Measurements from ENCODE around the gene PFN3. TPM values are rescaled to one million over a fixed set of nuclear protein-coding genes. Genes with fewer than 3 reads are reported as not detected.

PFN3 gene
- total and polyA plus RNA-seq, 2 of the 13 experiments (the other 11 are each of a cell fraction or from before 2014, with no cell fraction given), result not detected

DNA sequence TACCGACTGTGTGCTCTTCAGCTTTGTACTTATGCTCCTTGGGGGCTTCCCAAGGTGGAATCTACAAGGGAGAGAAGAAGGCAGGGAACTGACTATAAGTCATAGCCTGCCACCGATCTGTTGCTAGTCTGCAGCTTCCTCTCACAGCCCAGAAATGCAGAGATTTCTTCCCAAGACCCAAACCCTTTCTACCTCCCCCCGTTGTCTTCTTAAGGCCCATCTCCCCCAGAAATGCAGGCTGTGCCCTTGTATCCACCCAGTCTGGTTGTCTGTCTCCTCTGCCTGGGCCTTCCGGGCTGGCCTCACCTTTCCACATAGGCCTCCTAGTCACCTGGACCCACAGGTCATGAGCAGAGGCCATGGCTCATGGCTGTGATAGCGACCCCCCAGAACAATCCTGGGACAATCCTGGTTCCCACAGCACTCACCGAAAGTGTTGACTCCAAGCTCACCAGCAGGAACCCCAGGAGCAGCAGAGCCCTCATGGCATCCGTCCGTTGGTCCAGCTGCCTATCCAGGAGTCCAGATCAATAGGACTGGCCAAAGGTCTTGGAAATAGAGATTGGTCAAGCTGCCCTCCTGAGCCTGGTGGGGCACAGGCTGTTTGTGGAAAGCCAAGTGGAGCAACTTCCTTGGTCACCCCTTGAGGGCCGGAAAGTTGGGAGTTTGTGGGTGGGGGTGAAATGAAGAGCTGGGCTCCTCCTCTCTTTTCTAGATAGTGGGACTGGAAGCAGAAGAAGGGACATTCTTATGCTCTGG lies 8.8 kb upstream of the PFN3 start, which contains the start of gene F12 (continued):
- TF ChIP-seq, protein P1, sequence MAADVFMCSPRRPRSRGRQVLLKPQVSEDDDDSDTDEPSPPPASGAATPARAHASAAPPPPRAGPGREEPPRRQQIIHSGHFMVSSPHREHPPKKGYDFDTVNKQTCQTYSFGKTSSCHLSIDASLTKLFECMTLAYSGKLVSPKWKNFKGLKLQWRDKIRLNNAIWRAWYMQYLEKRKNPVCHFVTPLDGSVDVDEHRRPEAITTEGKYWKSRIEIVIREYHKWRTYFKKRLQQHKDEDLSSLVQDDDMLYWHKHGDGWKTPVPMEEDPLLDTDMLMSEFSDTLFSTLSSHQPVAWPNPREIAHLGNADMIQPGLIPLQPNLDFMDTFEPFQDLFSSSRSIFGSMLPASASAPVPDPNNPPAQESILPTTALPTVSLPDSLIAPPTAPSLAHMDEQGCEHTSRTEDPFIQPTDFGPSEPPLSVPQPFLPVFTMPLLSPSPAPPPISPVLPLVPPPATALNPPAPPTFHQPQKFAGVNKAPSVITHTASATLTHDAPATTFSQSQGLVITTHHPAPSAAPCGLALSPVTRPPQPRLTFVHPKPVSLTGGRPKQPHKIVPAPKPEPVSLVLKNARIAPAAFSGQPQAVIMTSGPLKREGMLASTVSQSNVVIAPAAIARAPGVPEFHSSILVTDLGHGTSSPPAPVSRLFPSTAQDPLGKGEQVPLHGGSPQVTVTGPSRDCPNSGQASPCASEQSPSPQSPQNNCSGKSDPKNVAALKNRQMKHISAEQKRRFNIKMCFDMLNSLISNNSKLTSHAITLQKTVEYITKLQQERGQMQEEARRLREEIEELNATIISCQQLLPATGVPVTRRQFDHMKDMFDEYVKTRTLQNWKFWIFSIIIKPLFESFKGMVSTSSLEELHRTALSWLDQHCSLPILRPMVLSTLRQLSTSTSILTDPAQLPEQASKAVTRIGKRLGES (CRISPR knock-in tag; IDR thresholded peaks at IDR 0.05; ENCODE audit: borderline replicate concordance), result no peak
- TF ChIP-seq, protein P2, sequence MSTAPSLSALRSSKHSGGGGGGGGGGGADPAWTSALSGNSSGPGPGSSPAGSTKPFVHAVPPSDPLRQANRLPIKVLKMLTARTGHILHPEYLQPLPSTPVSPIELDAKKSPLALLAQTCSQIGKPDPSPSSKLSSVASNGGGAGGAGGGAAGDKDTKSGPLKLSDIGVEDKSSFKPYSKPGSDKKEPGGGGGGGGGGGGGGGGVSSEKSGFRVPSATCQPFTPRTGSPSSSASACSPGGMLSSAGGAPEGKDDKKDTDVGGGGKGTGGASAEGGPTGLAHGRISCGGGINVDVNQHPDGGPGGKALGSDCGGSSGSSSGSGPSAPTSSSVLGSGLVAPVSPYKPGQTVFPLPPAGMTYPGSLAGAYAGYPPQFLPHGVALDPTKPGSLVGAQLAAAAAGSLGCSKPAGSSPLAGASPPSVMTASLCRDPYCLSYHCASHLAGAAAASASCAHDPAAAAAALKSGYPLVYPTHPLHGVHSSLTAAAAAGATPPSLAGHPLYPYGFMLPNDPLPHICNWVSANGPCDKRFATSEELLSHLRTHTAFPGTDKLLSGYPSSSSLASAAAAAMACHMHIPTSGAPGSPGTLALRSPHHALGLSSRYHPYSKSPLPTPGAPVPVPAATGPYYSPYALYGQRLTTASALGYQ (CRISPR knock-in tag; IDR thresholded peaks at IDR 0.05), result no peak
- TF ChIP-seq ZNF256 (CRISPR knock-in tag; conservative IDR thresholded peaks at IDR 0.05), result no peak
- TF ChIP-seq, protein P3, sequence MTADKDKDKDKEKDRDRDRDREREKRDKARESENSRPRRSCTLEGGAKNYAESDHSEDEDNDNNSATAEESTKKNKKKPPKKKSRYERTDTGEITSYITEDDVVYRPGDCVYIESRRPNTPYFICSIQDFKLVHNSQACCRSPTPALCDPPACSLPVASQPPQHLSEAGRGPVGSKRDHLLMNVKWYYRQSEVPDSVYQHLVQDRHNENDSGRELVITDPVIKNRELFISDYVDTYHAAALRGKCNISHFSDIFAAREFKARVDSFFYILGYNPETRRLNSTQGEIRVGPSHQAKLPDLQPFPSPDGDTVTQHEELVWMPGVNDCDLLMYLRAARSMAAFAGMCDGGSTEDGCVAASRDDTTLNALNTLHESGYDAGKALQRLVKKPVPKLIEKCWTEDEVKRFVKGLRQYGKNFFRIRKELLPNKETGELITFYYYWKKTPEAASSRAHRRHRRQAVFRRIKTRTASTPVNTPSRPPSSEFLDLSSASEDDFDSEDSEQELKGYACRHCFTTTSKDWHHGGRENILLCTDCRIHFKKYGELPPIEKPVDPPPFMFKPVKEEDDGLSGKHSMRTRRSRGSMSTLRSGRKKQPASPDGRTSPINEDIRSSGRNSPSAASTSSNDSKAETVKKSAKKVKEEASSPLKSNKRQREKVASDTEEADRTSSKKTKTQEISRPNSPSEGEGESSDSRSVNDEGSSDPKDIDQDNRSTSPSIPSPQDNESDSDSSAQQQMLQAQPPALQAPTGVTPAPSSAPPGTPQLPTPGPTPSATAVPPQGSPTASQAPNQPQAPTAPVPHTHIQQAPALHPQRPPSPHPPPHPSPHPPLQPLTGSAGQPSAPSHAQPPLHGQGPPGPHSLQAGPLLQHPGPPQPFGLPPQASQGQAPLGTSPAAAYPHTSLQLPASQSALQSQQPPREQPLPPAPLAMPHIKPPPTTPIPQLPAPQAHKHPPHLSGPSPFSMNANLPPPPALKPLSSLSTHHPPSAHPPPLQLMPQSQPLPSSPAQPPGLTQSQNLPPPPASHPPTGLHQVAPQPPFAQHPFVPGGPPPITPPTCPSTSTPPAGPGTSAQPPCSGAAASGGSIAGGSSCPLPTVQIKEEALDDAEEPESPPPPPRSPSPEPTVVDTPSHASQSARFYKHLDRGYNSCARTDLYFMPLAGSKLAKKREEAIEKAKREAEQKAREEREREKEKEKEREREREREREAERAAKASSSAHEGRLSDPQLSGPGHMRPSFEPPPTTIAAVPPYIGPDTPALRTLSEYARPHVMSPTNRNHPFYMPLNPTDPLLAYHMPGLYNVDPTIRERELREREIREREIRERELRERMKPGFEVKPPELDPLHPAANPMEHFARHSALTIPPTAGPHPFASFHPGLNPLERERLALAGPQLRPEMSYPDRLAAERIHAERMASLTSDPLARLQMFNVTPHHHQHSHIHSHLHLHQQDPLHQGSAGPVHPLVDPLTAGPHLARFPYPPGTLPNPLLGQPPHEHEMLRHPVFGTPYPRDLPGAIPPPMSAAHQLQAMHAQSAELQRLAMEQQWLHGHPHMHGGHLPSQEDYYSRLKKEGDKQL (CRISPR knock-in tag; IDR thresholded peaks at IDR 0.05; ENCODE audit: low read depth), result no peak
- peak; percentile 41 for TF ChIP-seq CEBPG (CRISPR knock-in tag; IDR thresholded peaks at IDR 0.05)
- no peak for TF ChIP-seq NONO (IDR thresholded peaks at IDR 0.05)
- TF ChIP-seq NONO (CRISPR knock-in tag; conservative IDR thresholded peaks at IDR 0.05), result peak; percentile 31; the same call in 1 of the 2 replicates
- no peak for TF ChIP-seq EZH2 (conservative IDR thresholded peaks at IDR 0.05; ENCODE audit: low read depth, low read length)
- TF ChIP-seq ETV5 (CRISPR knock-in tag; IDR thresholded peaks at IDR 0.05; ENCODE audit: borderline replicate concordance), result peak; percentile 62; the same call in 1 of the 2 replicates
- TF ChIP-seq, protein P4, sequence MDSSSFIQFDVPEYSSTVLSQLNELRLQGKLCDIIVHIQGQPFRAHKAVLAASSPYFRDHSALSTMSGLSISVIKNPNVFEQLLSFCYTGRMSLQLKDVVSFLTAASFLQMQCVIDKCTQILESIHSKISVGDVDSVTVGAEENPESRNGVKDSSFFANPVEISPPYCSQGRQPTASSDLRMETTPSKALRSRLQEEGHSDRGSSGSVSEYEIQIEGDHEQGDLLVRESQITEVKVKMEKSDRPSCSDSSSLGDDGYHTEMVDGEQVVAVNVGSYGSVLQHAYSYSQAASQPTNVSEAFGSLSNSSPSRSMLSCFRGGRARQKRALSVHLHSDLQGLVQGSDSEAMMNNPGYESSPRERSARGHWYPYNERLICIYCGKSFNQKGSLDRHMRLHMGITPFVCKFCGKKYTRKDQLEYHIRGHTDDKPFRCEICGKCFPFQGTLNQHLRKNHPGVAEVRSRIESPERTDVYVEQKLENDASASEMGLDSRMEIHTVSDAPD (CRISPR knock-in tag; IDR thresholded peaks at IDR 0.05), result peak; percentile 69; the same call in 1 of the 2 replicates
- TF ChIP-seq ZNF326 (CRISPR knock-in tag; IDR thresholded peaks at IDR 0.05; ENCODE audit: borderline replicate concordance), result no peak
- no peak for TF ChIP-seq IKZF1 (IDR thresholded peaks at IDR 0.05)
- no peak for TF ChIP-seq NFIC (IDR thresholded peaks at IDR 0.05; ENCODE audit: low read length)
- TF ChIP-seq, protein P5, sequence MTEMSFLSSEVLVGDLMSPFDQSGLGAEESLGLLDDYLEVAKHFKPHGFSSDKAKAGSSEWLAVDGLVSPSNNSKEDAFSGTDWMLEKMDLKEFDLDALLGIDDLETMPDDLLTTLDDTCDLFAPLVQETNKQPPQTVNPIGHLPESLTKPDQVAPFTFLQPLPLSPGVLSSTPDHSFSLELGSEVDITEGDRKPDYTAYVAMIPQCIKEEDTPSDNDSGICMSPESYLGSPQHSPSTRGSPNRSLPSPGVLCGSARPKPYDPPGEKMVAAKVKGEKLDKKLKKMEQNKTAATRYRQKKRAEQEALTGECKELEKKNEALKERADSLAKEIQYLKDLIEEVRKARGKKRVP (CRISPR knock-in tag; IDR thresholded peaks at IDR 0.05), result 0 out of 4 replicates have a peak, but pooled peaks of 1 of the 2 experiments have one; percentile 15
- TF ChIP-seq ZNF703 (CRISPR knock-in tag; IDR thresholded peaks at IDR 0.05; ENCODE audit: borderline replicate concordance), result no peak

Measured in HepG2 (cell line).